ENCODE results near the gene EBLN2. TPM values are rescaled to one million over a fixed set of nuclear protein-coding genes. Genes with fewer than 3 reads are reported as not detected.
"Not testable (repeated sequence)": the region's sequence is repeated elsewhere in the genome, so short reads cannot be mapped to it uniquely, and the experiment has no call there.

Gene EBLN2
- total RNA-seq, 1 donor: 6.2 TPM

- Histone ChIP-seq H3K4me2 (ENCODE audit: insufficient read depth, low read length) (no peak overlapping the region), H3K4me3 (ENCODE audit: insufficient read depth, low read length) (no peak overlapping the region), H3K27ac (ENCODE audit: low read depth, low read length) (peak overlapping the region; percentile 14), H2AFZ (ENCODE audit: low read length) (no peak overlapping the region), H3K27me3 (ENCODE audit: insufficient read depth, low read length) (no peaks in the 10 kb centered on the region), H3K79me2 (ENCODE audit: insufficient read depth, low read length) (peaks cover 42% of the 10 kb centered on the region), H3K4me1 (ENCODE audit: insufficient read depth, low read length) (peaks cover 13% of the 10 kb centered on the region), H3K36me3 (ENCODE audit: insufficient read depth, low read length) (no peaks in the 10 kb centered on the region), H4K20me1 (ENCODE audit: insufficient read depth, low read length) (peaks cover 19% of the 10 kb centered on the region), H3K9me3 (ENCODE audit: low read depth, low read length) (no peaks in the 10 kb centered on the region)
- no peak for DNase-seq (ENCODE audit: insufficient read length, low spot score, missing footprints)
- TF ChIP-seq CTCF (IDR thresholded peaks at IDR 0.05; ENCODE audit: extremely low read depth, low read depth, low read length): no peak
Observed at GRCh38 chr3:73056845-73057150, 4.7 kb upstream of the EBLN2 start.

- H3K27ac ChIP-seq (ENCODE audit: low read depth, low read length): peak overlapping the region; percentile 24
- peaks cover 22% of the 10 kb centered on the region for H3K36me3 ChIP-seq (ENCODE audit: insufficient read depth, low read length)
- peaks cover 22% of the 10 kb centered on the region for H4K20me1 ChIP-seq (ENCODE audit: insufficient read depth, low read length)
- no peak overlapping the region for H3K4me2 ChIP-seq (ENCODE audit: insufficient read depth, low read length)
- H2AFZ ChIP-seq (ENCODE audit: low read length): no peak overlapping the region
- peaks cover 8% of the 10 kb centered on the region for H3K4me1 ChIP-seq (ENCODE audit: insufficient read depth, low read length)
- peaks cover 39% of the 10 kb centered on the region for H3K79me2 ChIP-seq (ENCODE audit: insufficient read depth, low read length)
- no peak overlapping the region for H3K4me3 ChIP-seq (ENCODE audit: insufficient read depth, low read length)
- H3K27me3 ChIP-seq (ENCODE audit: insufficient read depth, low read length): no peaks in the 10 kb centered on the region
- no peaks in the 10 kb centered on the region for H3K9me3 ChIP-seq (ENCODE audit: low read depth, low read length)
- no peak for DNase-seq (ENCODE audit: insufficient read length, low spot score, missing footprints)
- TF ChIP-seq CTCF (IDR thresholded peaks at IDR 0.05; ENCODE audit: extremely low read depth, low read depth, low read length): no peak
Observed at GRCh38 chr3:73060302-73060723, 1.1 kb upstream of the EBLN2 start.

GRCh38 chr3:73066243-73066642 is 4.8 kb downstream of the EBLN2 start:
- not testable (repeated sequence) for DNase-seq (ENCODE audit: insufficient read length, low spot score, missing footprints); H3K27me3 ChIP-seq (ENCODE audit: insufficient read depth, low read length); H2AFZ ChIP-seq (ENCODE audit: low read length); H3K9me3 ChIP-seq (ENCODE audit: low read depth, low read length); H3K4me2 ChIP-seq (ENCODE audit: insufficient read depth, low read length); H3K4me3 ChIP-seq (ENCODE audit: insufficient read depth, low read length); H4K20me1 ChIP-seq (ENCODE audit: insufficient read depth, low read length)
- Histone ChIP-seq H3K79me2 (ENCODE audit: insufficient read depth, low read length) (peaks cover 17% of the 10 kb centered on the region), H3K36me3 (ENCODE audit: insufficient read depth, low read length) (peaks cover 28% of the 10 kb centered on the region), H3K27ac (ENCODE audit: low read depth, low read length) (peak overlapping the region; percentile 20), H3K4me1 (ENCODE audit: insufficient read depth, low read length) (peaks cover 19% of the 10 kb centered on the region)

GRCh38 chr3:73068419-73068818 is 7.0 kb downstream of the EBLN2 start:
- no peak for DNase-seq (ENCODE audit: insufficient read length, low spot score, missing footprints)

More at GRCh38 chr3:73068419-73068818, 7.0 kb downstream of the EBLN2 start:
- no peak overlapping the region for H3K4me3 ChIP-seq (ENCODE audit: insufficient read depth, low read length)
- peak overlapping the region; percentile 13 for H3K27ac ChIP-seq (ENCODE audit: low read depth, low read length)
- H3K36me3 ChIP-seq (ENCODE audit: insufficient read depth, low read length): peaks cover 15% of the 10 kb centered on the region
- H3K4me1 ChIP-seq (ENCODE audit: insufficient read depth, low read length): peaks cover 39% of the 10 kb centered on the region
- peaks cover 2% of the 10 kb centered on the region for H3K79me2 ChIP-seq (ENCODE audit: insufficient read depth, low read length)
- no peaks in the 10 kb centered on the region for H3K27me3 ChIP-seq (ENCODE audit: insufficient read depth, low read length)
- no peaks in the 10 kb centered on the region for H4K20me1 ChIP-seq (ENCODE audit: insufficient read depth, low read length)
- H3K9me3 ChIP-seq (ENCODE audit: low read depth, low read length): no peaks in the 10 kb centered on the region
- no peak overlapping the region for H2AFZ ChIP-seq (ENCODE audit: low read length)
- TF ChIP-seq CTCF (IDR thresholded peaks at IDR 0.05; ENCODE audit: extremely low read depth, low read depth, low read length): no peak
- no peak overlapping the region for H3K4me2 ChIP-seq (ENCODE audit: insufficient read depth, low read length)

Measured in osteoblast (primary cell).